Body of pancreas (tissue), 4 donors: Measurements from ENCODE around the gene MS4A14. TPM values are rescaled to one million over a fixed set of nuclear protein-coding genes. Genes with fewer than 3 reads are reported as not detected.

Experiments
- ATAC-seq: fragments of 150-250 bp; one replicate; pipeline ENCODE4 v1.9.1; 2016
- DNase-seq, 4 donors: peaks; one replicate each; pipeline ENCODE4 v3.0.0-alpha.2; 2019
- H3K27ac ChIP-seq, 4 donors: fragments of 200-600 bp; sonication (generic); 1 replicate in 3 of 4; 2 replicates in 1 of 4; pipeline versions ENCODE4 v1.5.1 to v1.6.1; 2016 to 2019; ENCODE audit warnings: mild to moderate bottlenecking in 1 of 4, mixed read lengths in 1 of 4, moderate library complexity in 1 of 4
- H3K27me3 ChIP-seq, 2 donors: fragments of 200-600 bp; sonication (generic); one replicate each; pipeline ENCODE4 v1.6.0; 2016; ENCODE audit warnings: mild to moderate bottlenecking in 1 of 2
- H3K36me3 ChIP-seq, 2 donors: fragments of 200-600 bp; sonication (generic); replicated peaks in 1 of 2; 2 replicates each; pipeline ENCODE4 v1.5.1; 2016; ENCODE audit warnings: low read depth in 2 of 2; ENCODE audit not compliant: insufficient read depth in 1 of 2
- H3K4me1 ChIP-seq: fragments of 200-600 bp; sonication (generic); one replicate; pipeline ENCODE4 v1.6.0; 2016
- H3K4me3 ChIP-seq, 2 donors: fragments of 200-600 bp; sonication (generic); 1 replicate in 1 of 2; 2 replicates in 1 of 2; pipeline ENCODE4 v1.5.1; 2016 to 2019
- H3K9me3 ChIP-seq, 3 donors: fragments of 200-600 bp; sonication (generic); 1 replicate in 2 of 3; 2 replicates in 1 of 3; pipeline ENCODE4 v1.5.1; 2016
- CTCF ChIP-seq, 7 experiments: fragments of 450-650 bp in 4 of 7; fragments of 200-600 bp in 3 of 7; sonication (generic) in 3 of 7; IDR thresholded peaks; one replicate each; pipeline ENCODE4 v1.5.1; 2016 to 2019; ENCODE audit warnings: antibody characterized with exemption in 7 of 7
- POLR2A ChIP-seq, 3 donors: fragments of 450-650 bp; IDR thresholded peaks; one replicate each; pipeline ENCODE4 v1.6.1; 2016; ENCODE audit warnings: antibody characterized with exemption in 3 of 3, mild to moderate bottlenecking in 2 of 3
- WGBS, 2 donors: methylation state at CpG; one replicate each; pipeline ENCODE4 v1.1.5; 2017; 5-methylcytosine and 5-hydroxymethylcytosine counted together
- intact Hi-C: fragments of 100-400 bp; cut with DNase I; formaldehyde crosslinking; loops from one replicate; pipeline ENCODE4 v1.15.1; 2023
- total RNA-seq, 2 donors: library from RNA; depleted of rRNA; stranded (reverse); fragments of >200 nt; gene quantifications; one replicate each; pipeline ENCODE4 v1.1.0, GENCODE V29; 2016

Gene MS4A14
- total RNA-seq, 2 donors from 2014 or later: 1.3 TPM

DNA sequence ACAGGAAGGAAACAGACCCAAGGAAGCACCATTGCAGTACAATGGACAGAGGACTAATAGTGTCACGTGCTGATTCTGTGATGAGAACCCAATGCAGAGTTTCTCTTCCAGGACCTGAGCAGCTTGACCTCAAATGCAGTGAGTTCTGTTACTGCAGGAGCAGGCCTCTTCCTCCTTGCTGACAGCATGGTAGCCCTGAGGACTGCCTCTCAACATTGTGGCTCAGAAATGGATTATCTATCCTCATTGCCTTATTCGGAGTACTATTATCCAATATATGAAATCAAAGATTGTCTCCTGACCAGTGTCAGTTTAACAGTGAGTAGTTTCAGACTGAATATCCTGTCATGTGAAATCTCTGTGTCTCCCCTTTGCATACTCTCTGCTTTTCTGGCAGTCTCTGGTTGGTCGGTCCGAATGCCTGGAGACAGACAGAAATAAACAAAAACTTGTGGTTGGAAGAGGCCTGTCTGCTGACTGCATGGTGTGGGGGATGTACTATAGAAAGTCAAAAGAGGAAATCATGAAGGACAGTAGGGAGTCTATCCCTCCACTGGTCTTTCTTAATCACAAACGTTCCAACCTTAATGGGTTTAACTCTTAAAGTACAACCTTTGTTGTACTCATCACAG is 6.9 kb upstream of the MS4A14 start:
- no peak for TF ChIP-seq CTCF (IDR thresholded peaks at IDR 0.05)
- WGBS, 2 donors: 43 to 51% methylated on average over 5 of the region's 5 CpGs
- intact Hi-C loops: no loop called here
- H3K9me3 ChIP-seq: no peaks in the 10 kb centered on the region
- H3K27me3 ChIP-seq: no peaks in the 10 kb centered on the region
- H3K27ac ChIP-seq: peak overlapping the region in 1 of 4 donors; percentile 13
- no peak overlapping the region for H3K4me3 ChIP-seq
- H3K36me3 ChIP-seq: no peaks in the 10 kb centered on the region
- peak in 1 of 4 donors; percentile 41 for DNase-seq
- no peak for ATAC-seq
- H3K4me1 ChIP-seq: no peaks in the 10 kb centered on the region

DNA sequence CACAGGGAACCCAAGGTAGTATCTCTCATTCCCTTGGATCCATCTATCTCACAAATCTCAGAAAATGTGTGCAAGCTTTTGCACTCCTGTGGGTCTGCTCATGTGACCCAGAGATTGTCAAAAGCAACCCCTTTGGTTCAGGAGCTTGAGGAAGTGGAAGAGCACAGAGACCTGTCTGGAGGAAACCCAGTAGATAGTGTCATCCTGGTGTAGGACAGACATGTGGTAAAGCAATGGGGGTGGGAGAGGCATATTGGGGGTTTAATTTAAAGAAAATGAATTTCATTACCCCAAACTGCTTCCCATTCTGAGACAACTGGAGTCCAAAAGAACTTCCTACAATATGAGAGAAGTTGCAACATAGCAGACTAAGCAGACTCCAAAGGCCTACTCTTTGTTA is 5.8 kb upstream of the MS4A14 start:
- ATAC-seq (no peak), DNase-seq (no peak)
- Histone ChIP-seq H3K9me3 (no peaks in the 10 kb centered on the region), H3K27me3 (no peaks in the 10 kb centered on the region), H3K4me3 (no peak overlapping the region), H3K36me3 (no peaks in the 10 kb centered on the region), H3K4me1 (no peaks in the 10 kb centered on the region), H3K27ac (no peak overlapping the region)
- intact Hi-C loops: no loop called here
- no peak for TF ChIP-seq POLR2A (IDR thresholded peaks at IDR 0.05)
- TF ChIP-seq CTCF (IDR thresholded peaks at IDR 0.05): no peak

GRCh38 chr11:60392361-60392760 is 3.9 kb upstream of the MS4A14 start:
- 62 to 86% methylated on average over 2 of the region's 2 CpGs for WGBS, 2 donors
- no peak for TF ChIP-seq POLR2A (IDR thresholded peaks at IDR 0.05)
- TF ChIP-seq CTCF (IDR thresholded peaks at IDR 0.05): no peak
- Histone ChIP-seq H3K4me1 (no peaks in the 10 kb centered on the region), H3K4me3 (no peak overlapping the region), H3K27ac (no peak overlapping the region), H3K9me3 (no peaks in the 10 kb centered on the region), H3K36me3 (no peaks in the 10 kb centered on the region), H3K27me3 (no peaks in the 10 kb centered on the region)
- DNase-seq: no peak
- ATAC-seq: no peak
- intact Hi-C loops: no loop called here

DNA sequence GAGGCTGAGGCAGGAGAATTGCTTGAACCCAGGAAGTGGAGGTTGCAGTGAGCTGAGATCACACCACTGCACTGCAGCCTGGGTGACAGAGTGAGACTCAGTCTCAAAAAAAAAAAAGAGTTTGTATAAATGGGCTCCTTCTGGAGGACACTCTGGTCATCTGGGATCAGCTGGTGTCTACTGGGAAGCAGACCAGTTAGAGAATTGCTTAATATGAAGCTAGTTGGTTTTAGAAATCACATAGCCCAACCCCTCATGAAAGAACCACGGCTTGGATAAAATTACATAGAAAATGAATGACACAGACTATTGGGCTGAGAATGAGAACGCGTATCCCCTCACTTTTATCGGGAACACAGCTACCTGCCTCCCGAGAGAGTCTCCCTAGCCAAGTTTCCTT is 3.2 kb upstream of the MS4A14 start:
- no peak for DNase-seq

More for the DNA sequence above, 3.2 kb upstream of the MS4A14 start:
- H3K27ac ChIP-seq: no peak overlapping the region
- H3K4me1 ChIP-seq: no peaks in the 10 kb centered on the region
- 73 to 75% methylated on average over 5 of the region's 5 CpGs for WGBS, 2 donors
- ATAC-seq: no peak
- H3K36me3 ChIP-seq: no peaks in the 10 kb centered on the region
- H3K27me3 ChIP-seq: no peaks in the 10 kb centered on the region
- intact Hi-C loops: no loop called here
- TF ChIP-seq CTCF (IDR thresholded peaks at IDR 0.05) (no peak), POLR2A (IDR thresholded peaks at IDR 0.05) (no peak)
- H3K4me3 ChIP-seq: no peak overlapping the region
- no peaks in the 10 kb centered on the region for H3K9me3 ChIP-seq
